Lung (tissue), 12 donors: ENCODE data around the gene MSANTD1. TPM values are rescaled to one million over a fixed set of nuclear protein-coding genes. Genes with fewer than 3 reads are reported as not detected.

ENCODE experiments used
- ATAC-seq: fragments of 200-7000 bp; cut with Tn5 transposase; one replicate; pipeline ENCODE4 v1.9.1; 2020; ENCODE audit warnings: moderate number of reproducible peaks; ENCODE audit not compliant: insufficient read depth, low FRiP score
- DNase-seq, 3 donors: peaks; one replicate each; pipeline ENCODE4 v3.0.0-alpha.2; 2013 to 2017
- H3K27ac ChIP-seq, 2 donors: one replicate each; pipeline ENCODE4 v1.5.1; 2013; ENCODE audit warnings: mild to moderate bottlenecking in 2 of 2, moderate library complexity in 2 of 2, control low read depth in 1 of 2, inconsistent platforms in 1 of 2, low read depth in 1 of 2, low read length in 1 of 2
- H3K27me3 ChIP-seq, 3 donors: one replicate each; pipeline ENCODE4 v1.5.1; 2013; ENCODE audit warnings: low read length in 2 of 3; ENCODE audit not compliant: control insufficient read depth in 3 of 3, insufficient read depth in 3 of 3
- H3K36me3 ChIP-seq, 4 donors: one replicate each; pipeline ENCODE4 v1.5.1; 2013; ENCODE audit warnings: low read length in 4 of 4, mild to moderate bottlenecking in 1 of 4, moderate library complexity in 1 of 4; ENCODE audit not compliant: control insufficient read depth in 4 of 4, insufficient read depth in 4 of 4
- H3K4me1 ChIP-seq, 5 donors: one replicate each; pipeline ENCODE4 v1.5.1; 2013; ENCODE audit warnings: low read length in 5 of 5, mild to moderate bottlenecking in 2 of 5, moderate library complexity in 1 of 5; ENCODE audit not compliant: control insufficient read depth in 5 of 5, insufficient read depth in 5 of 5
- H3K4me3 ChIP-seq: one replicate; pipeline ENCODE4 v1.5.1; 2013; ENCODE audit warnings: mild to moderate bottlenecking, control low read depth, moderate library complexity
- H3K9ac ChIP-seq, 2 donors: one replicate each; pipeline ENCODE4 v1.5.1; 2013; ENCODE audit warnings: low read length in 2 of 2, control low read depth in 1 of 2; ENCODE audit not compliant: insufficient read depth in 1 of 2
- H3K9me3 ChIP-seq, 4 donors: one replicate each; pipeline ENCODE4 v1.5.1; 2013; ENCODE audit warnings: low read length in 3 of 4, mild to moderate bottlenecking in 1 of 4, moderate library complexity in 1 of 4; ENCODE audit not compliant: control insufficient read depth in 4 of 4, insufficient read depth in 3 of 4
- WGBS, 2 donors: extraction: QIAGEN DNeasy Blood & Tissue Kit; methylation state at CpG; one replicate each; pipeline ENCODE4 v1.1.7; 2013; 5-methylcytosine and 5-hydroxymethylcytosine counted together
- polyA plus RNA-seq, 2 donors: library from polyadenylated mRNA; stranded (reverse); fragments of 200-250 nt; gene quantifications; one replicate each; pipeline ENCODE4 v1.2.1, GENCODE V29; 2013
- total RNA-seq, 2 donors: library from RNA; depleted of rRNA in 1 of 2; stranded (reverse); fragments of >200 nt in 1 of 2; gene quantifications; one replicate each; pipeline ENCODE4 v1.2.1, GENCODE V29; 2014 to 2021
- TF ChIP-seq, protein P1 (sequence below): IDR thresholded peaks from 2 replicates; pipeline ENCODE4 v1.5.1; 2012; ENCODE audit warnings: mild to moderate bottlenecking; ENCODE audit errors: control extremely low read depth, extremely low read depth
- donor health status: control.
- donor health status: control.
- donor health status: Bipolar disorder and iron deficiency.
- donor health status: healthy.
- donor health status: DM: yes; HTN: yes; CAD: no.

Gene MSANTD1
- total and polyA plus RNA-seq, 4 donors: 0.35 to 1.4 (median 0.88) TPM

DNA sequence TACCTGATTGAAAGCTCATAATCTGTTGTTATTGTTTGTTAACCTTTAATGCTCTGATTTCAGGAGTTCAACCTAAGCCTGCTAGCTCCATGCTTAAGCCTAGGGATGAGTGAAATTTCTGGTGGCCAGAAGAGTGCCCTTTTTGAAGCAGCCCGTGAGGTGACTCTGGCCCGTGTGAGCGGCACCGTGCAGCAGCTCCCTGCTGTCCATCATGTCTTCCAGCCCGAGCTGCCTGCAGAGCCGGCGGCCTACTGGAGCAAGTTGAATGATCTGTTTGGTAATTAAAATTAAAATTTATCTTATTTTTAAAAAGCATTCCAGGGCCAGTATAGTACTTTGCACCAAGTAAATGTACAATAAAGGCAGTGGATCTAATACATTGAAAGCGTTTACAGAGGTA is 37.1 kb upstream of the MSANTD1 start:
- TF ChIP-seq, protein P1, sequence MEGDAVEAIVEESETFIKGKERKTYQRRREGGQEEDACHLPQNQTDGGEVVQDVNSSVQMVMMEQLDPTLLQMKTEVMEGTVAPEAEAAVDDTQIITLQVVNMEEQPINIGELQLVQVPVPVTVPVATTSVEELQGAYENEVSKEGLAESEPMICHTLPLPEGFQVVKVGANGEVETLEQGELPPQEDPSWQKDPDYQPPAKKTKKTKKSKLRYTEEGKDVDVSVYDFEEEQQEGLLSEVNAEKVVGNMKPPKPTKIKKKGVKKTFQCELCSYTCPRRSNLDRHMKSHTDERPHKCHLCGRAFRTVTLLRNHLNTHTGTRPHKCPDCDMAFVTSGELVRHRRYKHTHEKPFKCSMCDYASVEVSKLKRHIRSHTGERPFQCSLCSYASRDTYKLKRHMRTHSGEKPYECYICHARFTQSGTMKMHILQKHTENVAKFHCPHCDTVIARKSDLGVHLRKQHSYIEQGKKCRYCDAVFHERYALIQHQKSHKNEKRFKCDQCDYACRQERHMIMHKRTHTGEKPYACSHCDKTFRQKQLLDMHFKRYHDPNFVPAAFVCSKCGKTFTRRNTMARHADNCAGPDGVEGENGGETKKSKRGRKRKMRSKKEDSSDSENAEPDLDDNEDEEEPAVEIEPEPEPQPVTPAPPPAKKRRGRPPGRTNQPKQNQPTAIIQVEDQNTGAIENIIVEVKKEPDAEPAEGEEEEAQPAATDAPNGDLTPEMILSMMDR: no peak
- no peak for DNase-seq
- peaks cover 0 to 6% (median 3%) of the 10 kb centered on the region in 5 donors for H3K4me1 ChIP-seq
- WGBS, 2 donors: 97 to 98% methylated on average over 8 of the region's 8 CpGs
- H3K4me3 ChIP-seq: no peak overlapping the region
- H3K9me3 ChIP-seq: no peaks in the 10 kb centered on the region
- no peak overlapping the region for H3K9ac ChIP-seq
- H3K36me3 ChIP-seq: peaks cover 20 to 57% (median 52%) of the 10 kb centered on the region in 4 donors
- no peaks in the 10 kb centered on the region for H3K27me3 ChIP-seq
- no peak overlapping the region for H3K27ac ChIP-seq
- ATAC-seq: no peak

DNA sequence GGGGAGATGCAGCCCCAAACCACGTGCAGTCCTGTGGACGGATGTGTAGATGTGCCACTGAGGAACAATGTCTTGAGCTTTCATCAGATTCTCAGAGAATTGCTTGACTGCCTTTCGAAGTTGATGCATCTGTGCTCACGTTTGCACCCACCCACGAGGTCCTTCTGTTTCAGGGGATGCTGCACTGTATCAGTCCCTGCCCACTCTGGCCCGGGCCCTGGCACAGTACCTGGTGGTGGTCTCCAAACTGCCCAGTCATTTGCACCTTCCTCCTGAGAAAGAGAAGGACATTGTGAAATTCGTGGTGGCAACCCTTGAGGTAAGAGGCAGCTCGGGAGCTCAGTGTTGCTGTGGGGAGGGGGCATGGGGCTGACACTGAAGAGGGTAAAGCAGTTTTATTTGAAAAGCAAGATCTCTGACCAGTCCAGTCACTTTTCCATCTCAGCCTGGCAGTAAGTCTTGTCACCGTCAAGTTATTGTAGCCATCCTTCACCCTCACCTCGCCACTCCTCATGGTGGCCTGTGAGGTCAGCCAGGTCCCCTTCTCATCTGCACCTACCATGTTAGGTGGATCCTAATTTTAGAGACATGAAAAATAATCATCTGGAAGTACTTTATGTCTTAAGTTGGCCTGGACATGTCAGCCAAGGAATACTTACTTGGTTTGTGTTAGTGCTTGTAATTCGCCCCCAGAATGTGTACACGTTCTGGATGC is 36.4 kb upstream of the MSANTD1 start:
- no peak for ATAC-seq
- Histone ChIP-seq H3K9ac (no peak overlapping the region), H3K27ac (no peak overlapping the region), H3K4me1 (peaks cover 0 to 6% (median 3%) of the 10 kb centered on the region in 5 donors), H3K9me3 (no peaks in the 10 kb centered on the region), H3K36me3 (peaks cover 18 to 57% (median 55%) of the 10 kb centered on the region in 4 donors), H3K4me3 (no peak overlapping the region), H3K27me3 (no peaks in the 10 kb centered on the region)
- TF ChIP-seq, protein P1: no peak
- 83 to 91% methylated on average over 12 of the region's 12 CpGs for WGBS, 2 donors
- no peak for DNase-seq

DNA sequence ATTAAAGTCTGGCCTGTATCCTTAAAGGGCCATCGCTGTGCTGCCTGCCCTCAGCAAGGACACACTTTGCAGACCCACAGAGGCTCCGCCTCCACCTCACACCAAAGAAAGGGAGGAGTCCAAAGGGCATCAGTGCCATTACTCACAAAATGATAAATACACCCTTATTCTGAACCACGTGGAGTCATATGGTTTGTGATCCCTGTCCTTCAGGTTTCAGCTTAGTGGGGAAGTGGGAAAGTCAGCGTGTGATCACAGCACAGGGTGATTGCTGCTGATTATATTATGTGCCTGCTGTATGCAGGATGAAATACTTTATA is 35.9 kb upstream of the MSANTD1 start:
- WGBS, 2 donors: 94 to 98% methylated on average over 4 of the region's 4 CpGs
- peaks cover 18 to 59% (median 58%) of the 10 kb centered on the region in 4 donors for H3K36me3 ChIP-seq

More for the DNA sequence above, 35.9 kb upstream of the MSANTD1 start:
- no peak overlapping the region for H3K4me3 ChIP-seq
- DNase-seq (no peak), ATAC-seq (no peak)
- H3K27ac ChIP-seq: no peak overlapping the region
- H3K9ac ChIP-seq: no peak overlapping the region
- TF ChIP-seq, protein P1: no peak
- H3K9me3 ChIP-seq: no peaks in the 10 kb centered on the region
- H3K27me3 ChIP-seq: no peaks in the 10 kb centered on the region
- H3K4me1 ChIP-seq: peaks cover 0 to 3% (median 3%) of the 10 kb centered on the region in 5 donors
